SH-SY5Y (cell line): ENCODE data around the gene MRI1.

Experiments used
- GATA2 ChIP-seq: IDR thresholded peaks from 2 replicates; pipeline ENCODE4 v1.6.1; 2011; ENCODE audit warnings: mild to moderate bottlenecking, low read depth, low read length
- GATA3 ChIP-seq: IDR thresholded peaks from 2 replicates; pipeline ENCODE4 v1.6.1; 2011; ENCODE audit warnings: low read depth, mild to moderate bottlenecking, low read length, moderate library complexity

Gene MRI1

GRCh38 chr19:13747098-13747453 is 17.2 kb upstream of the MRI1 start:
- no peak for TF ChIP-seq GATA3
- no peak for TF ChIP-seq GATA2

- TF ChIP-seq GATA2, result no peak
Observed at GRCh38 chr19:13748169-13748828, 16.0 kb upstream of the MRI1 start.

- no peak for TF ChIP-seq GATA3
- TF ChIP-seq GATA2, result no peak
Observed at GRCh38 chr19:13751436-13751835, 12.9 kb upstream of the MRI1 start.

- TF ChIP-seq GATA3, result no peak
- TF ChIP-seq GATA2, result no peak
Observed at GRCh38 chr19:13756210-13756609, 8.1 kb upstream of the MRI1 start.

GRCh38 chr19:13757805-13758772 is 6.2 kb upstream of the MRI1 start:
- TF ChIP-seq GATA3 (no peak), GATA2 (no peak)

- no peak for TF ChIP-seq GATA2
- TF ChIP-seq GATA3, result no peak
Observed at GRCh38 chr19:13758795-13759194, 5.5 kb upstream of the MRI1 start.

- TF ChIP-seq GATA3 (no peak), GATA2 (no peak)
Observed at GRCh38 chr19:13761423-13761822, 2.9 kb upstream of the MRI1 start.

GRCh38 chr19:13762635-13763235 is 1.6 kb upstream of the MRI1 start:
- TF ChIP-seq GATA2, result no peak
- no peak for TF ChIP-seq GATA3

GRCh38 chr19:13763265-13763664 is 1.1 kb upstream of the MRI1 start:
- TF ChIP-seq GATA2 (no peak), GATA3 (no peak)

- TF ChIP-seq GATA2, result no peak
- TF ChIP-seq GATA3, result no peak
Observed at GRCh38 chr19:13764821-13765394, 586 bp downstream of the MRI1 start.

GRCh38 chr19:13765395-13766094 is 1.2 kb downstream of the MRI1 start:
- peak; percentile 76 for TF ChIP-seq GATA2
- no peak for TF ChIP-seq GATA3

- TF ChIP-seq GATA3 (no peak), GATA2 (no peak)
Observed at GRCh38 chr19:13766095-13766481, 1.8 kb downstream of the MRI1 start.

GRCh38 chr19:13768510-13768909 is 4.2 kb downstream of the MRI1 start:
- TF ChIP-seq GATA2, result no peak
- TF ChIP-seq GATA3, result no peak

GRCh38 chr19:13770013-13770635 is 5.8 kb downstream of the MRI1 start:
- no peak for TF ChIP-seq GATA3
- no peak for TF ChIP-seq GATA2
